CD14-positive monocyte (primary cell): ENCODE data around the gene STK32B. TPM values are rescaled to one million over a fixed set of nuclear protein-coding genes. Genes with fewer than 3 reads are reported as not detected.

Source experiments
- DNase-seq, 3 donors: peaks; one replicate each; pipeline ENCODE4 v3.0.0-alpha.2; 2011 to 2022
- H2AFZ ChIP-seq: 2 replicates; pipeline ENCODE4 v1.6.0; 2012; ENCODE audit warnings: mild to moderate bottlenecking, low read depth, low read length, inconsistent platforms; ENCODE audit not compliant: insufficient read depth, poor library complexity, severe bottlenecking
- H3K27ac ChIP-seq, 2 donors: 1 replicate in 1 of 2; 2 replicates in 1 of 2; pipeline ENCODE4 v1.5.1; 2012 to 2013; ENCODE audit warnings: low read length in 2 of 2, control low read depth in 1 of 2, inconsistent platforms in 1 of 2, low read depth in 1 of 2, mild to moderate bottlenecking in 1 of 2
- H3K27me3 ChIP-seq, 2 donors: one replicate each; pipeline versions ENCODE4 v1.6.0 to v1.6.1; 2011 to 2013; ENCODE audit warnings: low read length in 2 of 2; ENCODE audit not compliant: control insufficient read depth in 2 of 2, insufficient read depth in 2 of 2
- H3K36me3 ChIP-seq, 2 donors: replicated peaks in 1 of 2; 1 replicate in 1 of 2; 2 replicates in 1 of 2; pipeline versions ENCODE4 v1.5.1 to v1.6.1; 2012 to 2013; ENCODE audit warnings: low read length in 2 of 2, control low read depth in 1 of 2, inconsistent platforms in 1 of 2, mild to moderate bottlenecking in 1 of 2; ENCODE audit not compliant: insufficient read depth in 2 of 2, control insufficient read depth in 1 of 2
- H3K4me1 ChIP-seq, 2 donors: 1 replicate in 1 of 2; 2 replicates in 1 of 2; pipeline versions ENCODE4 v1.5.1 to v1.6.1; 2012 to 2013; ENCODE audit warnings: low read length in 2 of 2, control low read depth in 1 of 2, inconsistent platforms in 1 of 2, mild to moderate bottlenecking in 1 of 2, moderate library complexity in 1 of 2; ENCODE audit not compliant: insufficient read depth in 2 of 2, control insufficient read depth in 1 of 2
- H3K4me2 ChIP-seq: replicated peaks from 2 replicates; pipeline ENCODE3; 2012; ENCODE audit warnings: low read length, moderate library complexity, mild to moderate bottlenecking; ENCODE audit not compliant: poor library complexity, severe bottlenecking; ENCODE audit errors: extremely low read depth
- H3K4me3 ChIP-seq, 3 experiments: fragments of 200-600 bp in 1 of 3; sonication (generic) in 1 of 3; replicated peaks in 1 of 3; 1 replicate in 2 of 3; 2 replicates in 1 of 3; pipeline ENCODE4 v1.5.1; 2011 to 2013; ENCODE audit warnings: low read length in 3 of 3, mild to moderate bottlenecking in 3 of 3, control low read depth in 2 of 3, low read depth in 2 of 3, inconsistent platforms in 1 of 3, moderate library complexity in 1 of 3
- H3K79me2 ChIP-seq: 2 replicates; pipeline ENCODE4 v1.6.0; 2012; ENCODE audit warnings: mild to moderate bottlenecking, control low read depth, inconsistent platforms, low read length, moderate library complexity; ENCODE audit not compliant: insufficient read depth
- H3K9ac ChIP-seq: 2 replicates; pipeline ENCODE4 v1.6.0; 2017; ENCODE audit warnings: low read length, mild to moderate bottlenecking; ENCODE audit not compliant: insufficient read depth, poor library complexity, severe bottlenecking
- H3K9me3 ChIP-seq, 2 donors: replicated peaks in 1 of 2; 1 replicate in 1 of 2; 2 replicates in 1 of 2; pipeline versions ENCODE4 v1.5.1 to v1.6.1; 2012 to 2013; ENCODE audit warnings: low read length in 2 of 2, control low read depth in 1 of 2; ENCODE audit not compliant: control insufficient read depth in 1 of 2, insufficient read depth in 1 of 2
- H4K20me1 ChIP-seq: 2 replicates; pipeline ENCODE4 v1.6.0; 2012; ENCODE audit warnings: mild to moderate bottlenecking, low read length, control low read depth, moderate library complexity; ENCODE audit not compliant: insufficient read depth
- H3K27ac Mint-ChIP-seq, 7 donors: one replicate each; pipeline ENCODE4 v1.8.0; 2020; ENCODE audit warnings: mild to moderate bottlenecking in 7 of 7, mixed read lengths in 7 of 7, moderate library complexity in 6 of 7, inconsistent platforms in 2 of 7
- H3K27me3 Mint-ChIP-seq, 3 donors: one replicate each; pipeline ENCODE4 v1.8.0; 2021 to 2022; ENCODE audit warnings: low read depth in 3 of 3, mild to moderate bottlenecking in 3 of 3, mixed read lengths in 3 of 3, moderate library complexity in 3 of 3, inconsistent platforms in 1 of 3
- H3K36me3 Mint-ChIP-seq, 2 donors: one replicate each; pipeline ENCODE4 v1.8.0; 2020; ENCODE audit warnings: mixed read lengths in 2 of 2, inconsistent platforms in 1 of 2, mild to moderate bottlenecking in 1 of 2
- H3K4me1 Mint-ChIP-seq: one replicate; pipeline ENCODE4 v1.8.0; 2020; ENCODE audit warnings: mild to moderate bottlenecking, mixed read lengths
- H3K4me3 Mint-ChIP-seq, 2 donors: one replicate each; pipeline ENCODE4 v1.8.0; 2020; ENCODE audit warnings: mild to moderate bottlenecking in 2 of 2, mixed read lengths in 2 of 2, moderate library complexity in 1 of 2
- H3K9me3 Mint-ChIP-seq, 7 donors: one replicate each; pipeline ENCODE4 v1.8.0; 2020 to 2022; ENCODE audit warnings: mixed read lengths in 7 of 7, mild to moderate bottlenecking in 6 of 7, moderate library complexity in 6 of 7, inconsistent platforms in 2 of 7
- WGBS: methylation state at CpG from one replicate; pipeline ENCODE4 v1.1.5; 2013; ENCODE audit warnings: missing lambda C conversion rate; ENCODE audit not compliant: insufficient coverage; 5-methylcytosine and 5-hydroxymethylcytosine counted together
- intact Hi-C, 2 donors: fragments of 100-400 bp; cut with micrococcal nuclease; formaldehyde crosslinking; loops; one replicate each; pipeline versions ENCODE4 v1.15.0 to v1.15.1; 2023
- polyA plus RNA-seq, 3 donors: library from polyadenylated mRNA; depleted of rRNA in 1 of 3; unstranded in 2 of 3; stranded (reverse) in 1 of 3; fragments of 300-500 nt in 2 of 3; fragments of >200 nt in 1 of 3; fragmentation: Illumina TruSeq in 2 of 3; gene quantifications; 1 replicate in 2 of 3; 2 replicates in 1 of 3; pipeline ENCODE4 v1.2.3, GENCODE V29; 2012 to 2021
- TF ChIP-seq, protein P1 (sequence below): fragments of 200-600 bp; IDR thresholded peaks from one replicate; pipeline ENCODE4 v1.8.0; 2022; ENCODE audit warnings: antibody characterized with exemption, mild to moderate bottlenecking

STK32B gene
- polyA plus RNA-seq, 3 donors, result 0.61 to 1.7 (median 0.75) TPM

- no peaks in the 10 kb centered on the region for H3K4me1 Mint-ChIP-seq
- intact Hi-C loops, result no loop called here
- no peak for DNase-seq
- H3K4me3 Mint-ChIP-seq, result no peak overlapping the region
- peaks cover 7 to 8% of the 10 kb centered on the region in 2 donors for H3K36me3 Mint-ChIP-seq
- H3K9me3 Mint-ChIP-seq, result peaks cover 12 to 23% (median 16%) of the 10 kb centered on the region in 7 donors
- H3K27ac Mint-ChIP-seq, result no peak overlapping the region
- TF ChIP-seq, protein P1, sequence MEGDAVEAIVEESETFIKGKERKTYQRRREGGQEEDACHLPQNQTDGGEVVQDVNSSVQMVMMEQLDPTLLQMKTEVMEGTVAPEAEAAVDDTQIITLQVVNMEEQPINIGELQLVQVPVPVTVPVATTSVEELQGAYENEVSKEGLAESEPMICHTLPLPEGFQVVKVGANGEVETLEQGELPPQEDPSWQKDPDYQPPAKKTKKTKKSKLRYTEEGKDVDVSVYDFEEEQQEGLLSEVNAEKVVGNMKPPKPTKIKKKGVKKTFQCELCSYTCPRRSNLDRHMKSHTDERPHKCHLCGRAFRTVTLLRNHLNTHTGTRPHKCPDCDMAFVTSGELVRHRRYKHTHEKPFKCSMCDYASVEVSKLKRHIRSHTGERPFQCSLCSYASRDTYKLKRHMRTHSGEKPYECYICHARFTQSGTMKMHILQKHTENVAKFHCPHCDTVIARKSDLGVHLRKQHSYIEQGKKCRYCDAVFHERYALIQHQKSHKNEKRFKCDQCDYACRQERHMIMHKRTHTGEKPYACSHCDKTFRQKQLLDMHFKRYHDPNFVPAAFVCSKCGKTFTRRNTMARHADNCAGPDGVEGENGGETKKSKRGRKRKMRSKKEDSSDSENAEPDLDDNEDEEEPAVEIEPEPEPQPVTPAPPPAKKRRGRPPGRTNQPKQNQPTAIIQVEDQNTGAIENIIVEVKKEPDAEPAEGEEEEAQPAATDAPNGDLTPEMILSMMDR, result no peak
- peaks cover 0 to 10% of the 10 kb centered on the region in 2 donors for H3K9me3 ChIP-seq
- no peak overlapping the region for H3K9ac ChIP-seq
- 87% methylated on average over 5 of the region's 7 CpGs for WGBS
- no peaks in the 10 kb centered on the region for H4K20me1 ChIP-seq
- H3K27ac ChIP-seq, result no peak overlapping the region
- no peaks in the 10 kb centered on the region for H3K4me1 ChIP-seq
- no peaks in the 10 kb centered on the region for H3K27me3 ChIP-seq
- no peaks in the 10 kb centered on the region for H3K79me2 ChIP-seq
- H2AFZ ChIP-seq, result no peak overlapping the region
- H3K27me3 Mint-ChIP-seq, result no peaks in the 10 kb centered on the region
- no peak overlapping the region for H3K4me3 ChIP-seq
- no peak overlapping the region for H3K4me2 ChIP-seq
- H3K36me3 ChIP-seq, result no peaks in the 10 kb centered on the region
These were observed 365.4 kb downstream of the STK32B start for GRCh38 chr4:5416637-5417036.

DNA sequence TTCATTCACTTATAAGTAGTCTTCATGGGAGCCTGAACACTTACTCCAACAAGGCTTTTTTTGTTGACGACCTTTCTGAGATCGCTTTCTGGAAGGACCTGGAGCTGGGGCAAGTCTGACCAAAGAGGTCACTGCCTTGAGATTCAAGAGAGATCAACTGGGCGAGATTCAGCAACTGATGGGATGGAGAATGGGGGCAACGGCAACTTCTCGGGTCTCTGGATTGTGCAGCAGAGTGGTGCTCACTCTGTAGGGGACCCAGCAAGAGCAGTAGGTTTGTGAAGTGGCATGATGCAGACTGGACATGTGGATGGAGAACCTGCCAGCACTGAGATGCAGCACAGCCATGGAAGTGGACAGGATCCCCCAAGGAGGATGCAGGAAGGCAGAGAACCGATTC, 369.0 kb downstream of the STK32B start:
- no peak overlapping the region for H3K4me2 ChIP-seq
- WGBS, result 97% methylated on average over 5 of the region's 6 CpGs
- H3K27ac ChIP-seq, result no peak overlapping the region
- Mint-ChIP-seq H3K27me3 (no peaks in the 10 kb centered on the region), H3K27ac (no peak overlapping the region), H3K36me3 (peaks cover 7 to 8% of the 10 kb centered on the region in 2 donors), H3K4me3 (no peak overlapping the region), H3K9me3 (peaks cover 15 to 27% (median 20%) of the 10 kb centered on the region in 7 donors), H3K4me1 (no peaks in the 10 kb centered on the region)
- H3K79me2 ChIP-seq, result no peaks in the 10 kb centered on the region
- H3K9me3 ChIP-seq, result peaks cover 0 to 17% of the 10 kb centered on the region in 2 donors
- intact Hi-C loops, result no loop called here
- H3K4me3 ChIP-seq, result no peak overlapping the region
- H3K36me3 ChIP-seq, result no peaks in the 10 kb centered on the region
- H3K27me3 ChIP-seq, result no peaks in the 10 kb centered on the region
- H3K9ac ChIP-seq, result no peak overlapping the region
- H3K4me1 ChIP-seq, result no peaks in the 10 kb centered on the region
- no peaks in the 10 kb centered on the region for H4K20me1 ChIP-seq
- no peak for DNase-seq
- TF ChIP-seq, protein P1, result no peak
- no peak overlapping the region for H2AFZ ChIP-seq
